Muscle of leg (tissue), 11 donors: ENCODE measurements around the gene TXNDC15. TPM values are rescaled to one million over a fixed set of nuclear protein-coding genes. Genes with fewer than 3 reads are reported as not detected.
"Not testable (repeated sequence)": the region's sequence is repeated elsewhere in the genome, so short reads cannot be mapped to it uniquely, and the experiment has no call there.

ENCODE experiments used
- DNase-seq: peaks from one replicate; pipeline ENCODE4 v3.0.0; 2013
- H3K27ac ChIP-seq: one replicate; pipeline ENCODE4 v1.5.1; 2013; ENCODE audit warnings: mild to moderate bottlenecking, low read length, control low read depth
- H3K27me3 ChIP-seq: one replicate; pipeline ENCODE4 v1.6.1; 2013; ENCODE audit warnings: low read length; ENCODE audit not compliant: control insufficient read depth, insufficient read depth
- H3K36me3 ChIP-seq: one replicate; pipeline ENCODE4 v1.6.1; 2013; ENCODE audit warnings: low read length; ENCODE audit not compliant: control insufficient read depth, insufficient read depth
- H3K4me1 ChIP-seq: one replicate; pipeline ENCODE4 v1.6.1; 2013; ENCODE audit warnings: low read length; ENCODE audit not compliant: control insufficient read depth, insufficient read depth
- H3K4me3 ChIP-seq: one replicate; pipeline ENCODE4 v1.5.1; 2013; ENCODE audit warnings: low read length, control low read depth
- H3K9me3 ChIP-seq: replicated peaks from 2 replicates; pipeline ENCODE4 v1.6.1; 2013; ENCODE audit warnings: low read depth, low read length; ENCODE audit not compliant: control insufficient read depth
- WGBS: methylation state at CpG from one replicate; pipeline ENCODE4 v1.1.5; 2013; ENCODE audit warnings: missing lambda C conversion rate; ENCODE audit not compliant: insufficient coverage; 5-methylcytosine and 5-hydroxymethylcytosine counted together
- polyA plus RNA-seq, 8 donors: library from polyadenylated mRNA; unstranded; fragments of 120-200 nt; gene quantifications; one replicate each; pipeline versions ENCODE4 v1.2.1 to v1.2.3, GENCODE V29; 2013; ENCODE audit warnings: inconsistent platforms in 1 of 8, low replicate concordance in 1 of 8; ENCODE audit not compliant: insufficient read length in 8 of 8, insufficient read depth in 1 of 8
- total RNA-seq: library from RNA; stranded (reverse); fragments of 120-200 nt; gene quantifications from one replicate; pipeline ENCODE4 v1.2.4, GENCODE V29; 2013

TXNDC15 gene
- total and polyA plus RNA-seq, 9 donors = 60.3 to 95.4 (median 71.4) TPM

- Histone ChIP-seq H3K9me3 (no peaks in the 10 kb centered on the region), H3K27me3 (no peaks in the 10 kb centered on the region), H3K4me3 (no peak overlapping the region), H3K4me1 (peaks cover 15% of the 10 kb centered on the region), H3K27ac (no peak overlapping the region), H3K36me3 (peaks cover 15% of the 10 kb centered on the region)
- no CpG with 5 or more reads among the region's 1 CpG for WGBS
- DNase-seq = no peak
Measured at GRCh38 chr5:134844252-134844651, 29.9 kb upstream of the TXNDC15 start.

GRCh38 chr5:134845335-134845851 lies 28.8 kb upstream of the TXNDC15 start:
- WGBS = 2% methylated on average over 7 of the region's 12 CpGs
- Histone ChIP-seq H3K9me3 (no peaks in the 10 kb centered on the region), H3K4me1 (peaks cover 15% of the 10 kb centered on the region), H3K36me3 (peaks cover 10% of the 10 kb centered on the region), H3K27me3 (no peaks in the 10 kb centered on the region), H3K4me3 (peak overlapping the region; percentile 65), H3K27ac (peak overlapping the region; percentile 95)
- peak; percentile 42 for DNase-seq

- DNase-seq = peak; percentile 98
- under 1% methylated on average over 68 of the region's 84 CpGs for WGBS
- Histone ChIP-seq H3K27me3 (no peaks in the 10 kb centered on the region), H3K27ac (peak within 1 kb of the TSS; percentile 95), H3K36me3 (peaks cover 5% of the 10 kb centered on the region), H3K4me1 (peaks cover 15% of the 10 kb centered on the region), H3K9me3 (no peaks in the 10 kb centered on the region), H3K4me3 (peak within 1 kb of the TSS; percentile 65)
Measured at GRCh38 chr5:134845852-134846640, 28.1 kb upstream of the TXNDC15 start, which contains the start of gene C5orf24. Gene C5orf24 (plus strand): TSS chr5:134845968. CDS start chr5:134854901, 8,933 bp downstream.

GRCh38 chr5:134846641-134846960 lies 27.6 kb upstream of the TXNDC15 start:
- H3K27ac ChIP-seq = peak overlapping the region; percentile 95
- peak overlapping the region; percentile 65 for H3K4me3 ChIP-seq
- H3K36me3 ChIP-seq = peaks cover 8% of the 10 kb centered on the region
- H3K27me3 ChIP-seq = no peaks in the 10 kb centered on the region
- H3K9me3 ChIP-seq = no peaks in the 10 kb centered on the region
- no CpG with 5 or more reads among the region's 11 CpGs for WGBS
- DNase-seq = peak; percentile 28
- peaks cover 15% of the 10 kb centered on the region for H3K4me1 ChIP-seq

GRCh38 chr5:134849434-134849933 lies 24.7 kb upstream of the TXNDC15 start:
- peaks cover 15% of the 10 kb centered on the region for H3K4me1 ChIP-seq
- no CpG with 5 or more reads among the region's 7 CpGs for WGBS
- H3K27ac ChIP-seq, DNase-seq, H3K9me3 ChIP-seq, H3K4me3 ChIP-seq, H3K27me3 ChIP-seq: not testable (repeated sequence)
- H3K36me3 ChIP-seq = peaks cover 11% of the 10 kb centered on the region

- peaks cover 11% of the 10 kb centered on the region for H3K4me1 ChIP-seq
- H3K27me3 ChIP-seq = no peaks in the 10 kb centered on the region
- no peaks in the 10 kb centered on the region for H3K9me3 ChIP-seq
- H3K4me3 ChIP-seq = no peak overlapping the region
- H3K27ac ChIP-seq = no peak overlapping the region
- H3K36me3 ChIP-seq = peaks cover 21% of the 10 kb centered on the region
- no CpG with 5 or more reads among the region's 1 CpG for WGBS
- DNase-seq = peak; percentile 30
Measured at GRCh38 chr5:134851307-134851923, 22.8 kb upstream of the TXNDC15 start.

GRCh38 chr5:134856465-134856864 lies 17.7 kb upstream of the TXNDC15 start:
- H3K27ac ChIP-seq, H3K4me1 ChIP-seq, H3K27me3 ChIP-seq, H3K4me3 ChIP-seq, DNase-seq, H3K9me3 ChIP-seq: not testable (repeated sequence)
- H3K36me3 ChIP-seq = peaks cover 29% of the 10 kb centered on the region
- no CpG with 5 or more reads among the region's 7 CpGs for WGBS

- Histone ChIP-seq H3K36me3 (peaks cover 29% of the 10 kb centered on the region), H3K9me3 (no peaks in the 10 kb centered on the region), H3K4me3 (no peak overlapping the region), H3K27me3 (no peaks in the 10 kb centered on the region), H3K4me1 (no peaks in the 10 kb centered on the region), H3K27ac (no peak overlapping the region)
- WGBS = no CpG with 5 or more reads among the region's 3 CpGs
- no peak for DNase-seq
Measured at GRCh38 chr5:134857401-134857800, 16.8 kb upstream of the TXNDC15 start.

GRCh38 chr5:134864707-134865106 lies 9.5 kb upstream of the TXNDC15 start:
- Histone ChIP-seq H3K9me3 (no peaks in the 10 kb centered on the region), H3K36me3 (peaks cover 10% of the 10 kb centered on the region), H3K27me3 (no peaks in the 10 kb centered on the region), H3K27ac (no peak overlapping the region), H3K4me3 (no peak overlapping the region), H3K4me1 (no peaks in the 10 kb centered on the region)
- WGBS = no CpG with 5 or more reads among the region's 2 CpGs
- DNase-seq = no peak

GRCh38 chr5:134873494-134873893 lies 677 bp upstream of the TXNDC15 start:
- no peak for DNase-seq
- peaks cover 13% of the 10 kb centered on the region for H3K4me1 ChIP-seq
- peaks cover 7% of the 10 kb centered on the region for H3K36me3 ChIP-seq

More at GRCh38 chr5:134873494-134873893, 677 bp upstream of the TXNDC15 start:
- Histone ChIP-seq H3K27ac (peak overlapping the region; percentile 98), H3K4me3 (no peak overlapping the region), H3K9me3 (no peaks in the 10 kb centered on the region), H3K27me3 (no peaks in the 10 kb centered on the region)
- WGBS = 93% methylated on average over 3 of the region's 6 CpGs
